HG03175 (cell line): ENCODE results near the gene FDXACB1.

Experiments
- ATAC-seq: cut with Tn5 transposase; IDR thresholded peaks from one replicate; pipeline ENCODE4 v1.9.1; 2021; ENCODE audit warnings: mild to moderate bottlenecking, moderate library complexity; ENCODE audit not compliant: unreplicated experiment

The FDXACB1 gene, protein sequence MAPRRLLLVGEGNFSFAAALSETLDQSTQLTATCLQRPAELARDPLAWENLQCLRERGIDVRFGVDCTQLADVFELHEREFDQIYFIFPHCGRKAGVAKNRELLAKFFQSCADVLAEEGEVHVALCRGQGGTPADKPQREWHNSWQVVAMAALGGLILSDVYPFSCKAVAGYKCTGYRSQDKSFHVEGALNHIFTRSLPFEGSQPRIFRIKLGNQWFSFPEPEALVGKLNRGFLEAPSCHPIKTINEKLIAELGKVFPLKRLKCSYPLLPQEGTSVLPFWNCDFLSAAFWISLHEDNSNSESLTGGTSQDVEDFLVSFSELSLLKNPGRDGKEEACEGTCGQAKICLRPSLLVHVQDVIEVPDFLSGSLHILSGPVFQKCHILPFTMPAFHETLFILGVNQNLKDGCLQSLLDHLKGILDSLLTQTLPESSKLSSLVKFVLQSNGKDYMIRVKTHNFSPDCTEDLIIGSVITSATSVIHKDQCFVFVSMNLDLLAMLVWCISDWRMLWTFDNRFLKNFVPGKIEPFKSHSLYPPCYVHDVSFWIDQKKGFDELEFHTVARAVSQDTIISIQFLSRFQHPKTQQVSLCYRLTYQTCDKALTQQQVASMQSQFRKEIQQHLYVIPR

DNA sequence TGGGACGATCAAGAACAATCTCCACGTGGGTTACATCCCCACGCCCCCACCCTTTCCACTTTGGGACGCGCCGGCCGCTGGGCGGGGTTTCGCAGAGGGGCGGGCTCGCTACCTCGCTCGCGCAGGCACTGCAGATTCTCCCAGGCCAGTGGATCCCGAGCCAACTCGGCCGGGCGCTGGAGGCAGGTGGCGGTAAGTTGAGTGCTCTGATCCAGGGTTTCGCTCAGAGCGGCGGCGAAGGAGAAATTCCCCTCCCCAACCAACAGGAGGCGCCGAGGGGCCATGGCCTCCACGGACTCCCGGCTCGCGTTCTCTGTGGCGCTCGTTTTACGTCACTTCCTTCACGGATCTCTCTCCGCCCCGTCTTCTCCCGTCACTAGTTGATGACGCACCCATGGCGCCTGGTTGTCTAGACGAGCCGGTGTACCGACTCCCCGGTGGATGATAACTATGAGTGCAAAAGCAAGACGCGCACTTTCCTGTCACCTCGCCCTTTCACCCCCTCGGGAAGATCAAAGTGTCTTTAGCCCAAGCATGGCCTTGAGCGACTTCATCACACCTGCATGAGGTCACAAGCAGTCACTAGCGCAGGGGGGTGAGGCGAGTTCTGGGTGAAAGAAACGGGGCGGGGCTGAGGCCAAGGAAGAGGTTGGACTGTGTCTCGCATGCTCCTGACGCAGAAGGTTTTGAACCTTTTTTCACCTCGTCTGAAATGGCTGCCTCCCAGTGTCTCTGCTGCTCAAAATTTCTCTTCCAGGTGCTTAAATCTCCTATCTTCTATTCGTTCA, at the start of gene FDXACB1, which contains the start of gene CFAP68:
Gene FDXACB1 (minus strand): TSS at position 317 of the 788 bp plus-strand sequence. CDS start 33 bp downstream, at position 284.
Gene CFAP68 (plus strand): TSS at position 693 of the 788 bp plus-strand sequence. CDS start 20 bp downstream, at position 713.
- peak; percentile 93 for ATAC-seq

DNA sequence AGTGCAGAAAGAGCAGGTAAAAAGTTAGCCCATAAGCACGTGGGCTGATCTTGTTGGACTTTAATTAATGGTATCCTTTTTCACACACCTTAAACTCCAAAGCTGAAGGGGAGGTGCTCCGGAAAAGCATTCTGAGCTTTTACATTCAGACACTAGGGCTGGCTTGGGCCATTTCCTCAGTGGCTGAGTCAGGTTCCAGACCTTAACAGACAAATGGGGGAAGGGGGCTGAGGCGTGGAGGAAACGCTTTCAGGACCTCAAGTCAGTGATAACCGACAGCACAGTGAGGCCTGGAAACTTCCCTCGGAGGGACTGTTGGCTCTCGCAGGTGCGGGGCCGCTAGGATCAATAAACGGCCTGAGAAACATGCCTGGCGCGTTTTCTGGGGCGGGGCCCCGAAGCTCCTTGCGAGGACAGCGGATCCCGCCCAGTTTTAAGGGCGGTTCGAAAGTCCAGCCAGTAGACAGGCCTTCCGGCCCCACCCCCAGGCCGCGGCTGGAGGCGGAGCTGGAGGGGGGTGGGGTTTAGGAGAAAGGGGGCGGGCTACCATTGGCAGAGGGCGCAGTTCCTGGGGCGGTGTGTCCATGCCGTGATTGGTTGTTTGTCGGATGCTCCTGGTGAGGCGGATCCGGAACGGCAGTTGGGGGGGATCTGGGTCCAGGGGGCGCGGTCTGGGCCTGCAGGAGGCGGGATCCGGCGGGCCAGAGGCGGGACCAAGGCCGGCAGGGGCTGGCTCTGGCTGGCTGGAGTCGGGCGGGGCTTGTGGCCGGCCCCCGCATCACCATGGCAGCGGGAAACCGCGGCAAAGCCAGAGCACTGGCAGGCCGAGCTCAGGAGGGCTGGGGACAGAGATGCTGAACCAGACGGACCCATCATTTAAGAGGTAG, 47.8 kb upstream of the FDXACB1 start:
- ATAC-seq: peak; percentile 92

DNA sequence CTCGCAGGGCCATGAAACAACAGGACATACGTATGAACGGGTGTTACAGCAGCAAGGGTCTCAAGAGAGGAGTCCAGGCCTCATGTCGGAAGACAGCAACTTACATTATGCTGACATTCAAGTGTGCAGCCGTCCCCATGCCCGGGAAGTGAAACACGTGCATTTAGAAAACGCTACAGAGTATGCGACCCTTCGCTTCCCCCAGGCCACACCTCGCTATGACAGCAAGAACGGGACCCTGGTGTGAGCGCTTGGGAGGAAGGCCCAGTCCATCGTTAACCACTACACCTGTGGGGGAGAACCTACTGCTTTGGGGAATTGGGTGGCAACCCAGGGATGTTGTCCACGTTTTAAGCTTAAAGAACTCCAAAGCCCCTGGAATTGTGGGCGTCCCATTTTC, 47.0 kb upstream of the FDXACB1 start:
- ATAC-seq: no peak

DNA sequence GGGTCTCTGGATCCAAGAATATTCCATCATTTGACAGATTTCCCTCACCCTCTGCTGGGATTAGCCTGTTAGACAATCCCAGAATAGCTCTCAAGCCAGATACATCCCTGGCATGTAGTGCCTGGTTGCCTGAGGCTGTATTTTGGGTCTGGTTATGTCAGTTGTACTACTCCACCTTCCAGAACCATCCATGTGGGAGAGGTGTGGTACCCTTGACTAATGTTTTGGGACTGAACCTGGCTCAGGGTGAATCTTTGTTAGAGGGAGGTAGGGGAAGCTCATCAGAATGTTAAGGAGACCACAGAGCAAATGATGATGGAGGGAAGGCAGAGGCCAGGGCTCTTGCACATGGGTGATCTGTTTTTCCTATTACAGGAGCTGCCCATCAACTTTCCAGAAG, 45.0 kb upstream of the FDXACB1 start:
- ATAC-seq: no peak

DNA sequence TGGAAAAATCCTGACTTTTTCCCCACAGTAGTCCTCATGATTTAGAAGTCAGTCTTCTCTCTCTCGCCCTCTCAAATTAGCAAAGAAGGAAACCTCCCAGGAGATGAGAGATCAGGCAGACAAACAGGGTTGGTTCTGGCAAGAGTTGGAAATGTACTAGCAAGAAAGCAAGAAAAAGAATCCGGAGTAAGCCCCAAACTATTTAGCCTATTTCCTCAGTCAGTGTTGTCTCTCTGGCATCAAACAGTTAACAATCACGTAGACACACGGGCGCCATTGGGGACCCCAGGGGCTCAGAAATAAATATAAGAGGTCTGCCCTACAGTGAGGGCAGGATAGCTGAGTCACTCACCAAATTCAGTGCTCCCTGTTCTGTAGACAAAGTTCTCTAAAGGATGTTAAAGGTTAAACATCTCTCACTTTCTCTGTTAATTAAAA, 44.4 kb upstream of the FDXACB1 start:
- no peak for ATAC-seq

DNA sequence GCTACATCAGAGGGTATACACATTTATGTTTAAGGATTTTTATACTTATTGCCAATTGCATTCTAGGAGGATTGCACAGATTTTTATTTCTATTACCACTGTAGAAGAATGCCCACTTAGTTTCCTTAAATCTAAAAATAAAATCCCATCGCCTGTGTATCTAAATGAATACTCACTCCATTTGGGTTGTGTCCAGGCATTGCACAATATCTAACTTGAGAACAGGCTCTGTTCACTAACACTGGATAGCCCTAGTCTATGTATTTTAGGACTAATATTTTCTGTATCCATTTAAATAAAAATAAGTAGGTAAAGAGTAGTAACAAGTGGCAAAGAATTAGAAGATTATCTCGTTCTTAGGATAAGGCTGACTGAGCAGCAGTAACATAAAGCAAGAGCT, 43.8 kb upstream of the FDXACB1 start:
- ATAC-seq: no peak

DNA sequence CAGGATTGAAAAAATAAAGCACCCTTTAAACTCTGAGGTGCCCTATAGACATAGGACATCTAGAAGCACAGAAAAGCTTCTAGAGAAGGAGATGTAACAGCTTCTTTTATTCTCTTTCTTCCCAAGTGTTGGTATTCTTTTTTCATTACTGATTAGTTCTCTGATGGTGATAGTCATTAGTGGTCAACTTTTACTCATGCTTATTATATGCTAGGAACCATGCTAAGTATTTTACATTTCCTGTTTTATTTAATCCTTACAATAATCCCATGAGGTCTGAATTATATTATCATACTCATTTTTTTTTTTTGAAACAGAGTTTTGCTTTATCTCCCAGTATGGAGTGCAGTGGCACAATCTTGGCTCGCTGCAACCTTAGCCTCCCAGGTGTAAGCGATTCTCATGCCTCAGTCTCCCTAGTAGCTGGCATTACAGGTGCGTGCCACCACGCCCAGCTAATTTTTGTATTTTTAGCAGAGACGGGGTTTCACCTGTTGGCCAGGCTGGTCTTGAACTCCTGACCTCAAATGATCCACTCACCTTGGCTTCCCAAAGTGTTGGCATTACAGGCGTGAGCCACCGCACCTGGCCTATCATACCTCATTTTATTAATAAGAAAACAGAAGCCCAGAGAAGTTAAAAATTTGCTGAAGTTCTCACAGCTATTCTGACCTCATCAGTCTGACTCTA, 42.7 kb upstream of the FDXACB1 start:
- ATAC-seq: no peak

DNA sequence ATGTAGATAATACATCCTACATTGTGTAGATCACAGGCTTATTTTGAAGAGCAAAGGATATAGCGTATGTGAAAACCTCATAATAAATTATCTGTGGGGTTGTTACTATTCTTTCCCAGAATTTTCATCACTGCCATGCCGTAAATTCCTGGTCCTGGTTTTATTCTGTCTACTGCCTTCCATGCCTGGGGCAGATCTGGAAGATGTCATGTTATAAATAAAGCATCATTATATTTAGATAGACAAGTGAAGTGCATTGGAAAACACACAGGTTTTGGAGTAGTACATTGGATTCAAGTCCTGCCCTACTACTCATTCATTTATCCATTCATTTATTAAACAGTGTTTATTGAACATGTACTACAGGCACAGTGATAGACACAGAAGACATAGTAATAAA, 41.9 kb upstream of the FDXACB1 start:
- ATAC-seq: no peak

DNA sequence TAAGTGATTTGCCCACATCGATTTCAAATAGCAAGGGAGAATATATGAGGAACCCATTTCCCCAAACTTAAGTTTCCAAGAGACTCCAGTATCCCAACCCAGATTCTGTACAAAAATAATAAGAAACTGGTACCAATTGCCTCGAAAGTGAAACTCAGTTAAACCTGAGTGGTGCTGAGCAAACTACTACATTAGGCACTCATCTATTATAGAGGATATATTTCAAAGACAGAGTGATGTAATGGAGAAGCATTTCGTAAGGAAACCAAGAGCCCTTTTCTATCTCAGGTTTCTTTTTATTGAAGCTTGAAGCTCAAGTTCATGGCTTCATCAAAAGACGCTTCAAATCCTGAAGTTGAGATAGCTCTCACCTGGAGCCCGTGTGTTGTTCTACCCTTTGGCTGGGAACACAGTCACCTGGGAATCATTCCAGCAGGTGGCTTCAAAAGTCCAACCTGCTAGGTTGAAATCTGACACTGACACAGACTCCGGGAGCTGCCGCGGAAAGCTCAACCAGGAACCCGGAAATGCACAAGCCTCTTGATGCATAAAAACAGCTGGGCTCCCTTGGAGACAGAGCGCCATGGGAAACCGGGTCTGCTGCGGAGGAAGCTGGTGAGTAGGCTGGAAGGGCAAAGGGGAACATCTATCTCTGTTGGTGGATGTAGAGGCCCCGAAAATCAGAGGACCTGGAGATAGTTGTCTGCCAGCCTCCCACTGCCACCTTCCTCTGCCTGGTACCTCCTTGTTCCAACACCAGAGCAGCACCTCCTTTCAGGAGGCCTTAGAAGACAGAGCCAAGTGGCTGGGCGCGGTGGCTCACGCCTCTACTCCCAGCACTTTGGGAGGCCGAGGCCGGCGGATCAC, 39.7 kb upstream of the FDXACB1 start, which contains the start of gene C11orf52:
Gene C11orf52 (plus strand): TSS at position 524 of the 867 bp plus-strand sequence. CDS start 60 bp downstream, at position 584.
- ATAC-seq: no peak

DNA sequence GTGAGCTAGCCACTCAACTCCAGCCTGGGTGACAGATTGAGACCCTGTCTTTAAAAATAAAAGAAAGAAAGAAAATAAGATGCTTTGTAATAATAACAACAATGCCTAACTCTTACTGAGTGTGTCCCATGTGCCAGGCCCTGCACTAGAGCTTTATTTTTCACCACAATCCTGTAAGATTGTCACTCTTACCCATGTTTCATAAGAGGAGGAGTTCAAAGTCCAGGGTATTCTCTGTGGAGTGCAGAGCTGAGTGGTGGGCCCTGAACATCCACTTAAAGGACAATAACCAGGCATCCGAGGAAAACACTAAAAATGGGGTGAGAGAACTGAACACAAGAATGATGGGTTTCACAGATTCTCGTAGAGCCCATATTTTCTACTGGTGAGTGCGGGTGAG, 38.8 kb upstream of the FDXACB1 start:
- ATAC-seq: no peak

DNA sequence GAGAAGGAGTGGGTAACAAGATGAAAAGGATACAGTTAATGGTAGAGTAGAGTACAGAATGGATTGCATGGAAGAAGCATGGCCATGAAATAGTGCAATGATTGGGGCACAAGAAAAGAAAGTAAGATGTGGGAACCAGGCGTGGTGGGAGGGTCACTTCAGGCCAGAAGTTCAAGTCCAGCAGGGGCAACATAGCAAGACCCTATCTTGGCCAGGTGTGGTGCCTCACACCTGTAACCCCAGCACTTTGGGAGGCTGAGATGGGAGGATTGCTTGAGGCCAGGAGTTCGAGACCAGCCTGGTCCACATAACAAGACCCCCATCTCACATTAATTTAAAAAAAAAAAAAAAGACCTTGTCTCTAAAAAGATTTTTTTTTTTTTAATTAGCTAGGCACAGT, 38.3 kb upstream of the FDXACB1 start:
- ATAC-seq: no peak

DNA sequence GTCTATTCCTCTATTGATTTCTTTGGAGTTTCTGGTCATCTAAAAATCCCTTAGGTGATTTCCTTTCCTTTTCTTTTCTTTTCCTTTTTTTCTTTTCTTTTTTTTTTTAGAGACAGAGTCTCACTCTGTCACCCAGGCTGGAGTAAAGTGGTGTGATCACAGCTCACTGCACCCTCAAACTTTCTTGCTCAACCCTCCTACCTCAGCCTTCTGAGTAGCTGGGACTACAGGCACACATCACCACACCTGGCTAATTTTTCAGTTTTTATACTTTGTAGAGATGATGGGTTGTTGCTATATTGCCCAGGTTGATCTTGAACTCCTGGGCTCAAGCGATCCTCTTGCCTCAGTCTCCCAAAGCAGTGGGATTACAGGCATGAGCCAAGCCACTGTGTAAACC, 37.8 kb upstream of the FDXACB1 start:
- ATAC-seq: no peak

DNA sequence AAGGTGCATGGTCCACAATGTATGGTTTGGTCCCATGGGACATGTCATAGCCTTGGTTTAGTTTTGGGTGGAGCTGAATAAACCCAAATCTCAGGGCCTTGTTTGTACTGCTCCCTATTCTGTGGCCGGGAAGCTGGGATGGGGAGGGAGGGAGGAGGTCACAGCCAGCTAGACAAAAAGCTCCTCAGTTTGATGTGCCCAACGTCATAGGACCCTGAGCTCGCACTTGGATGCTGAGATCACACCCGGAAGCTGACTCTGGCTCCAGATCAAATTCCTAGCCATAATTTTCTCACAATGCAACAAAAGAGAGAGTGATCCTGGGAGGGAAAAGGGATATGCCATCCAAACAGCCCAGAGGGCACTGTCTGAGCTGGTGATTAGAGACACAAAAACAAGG, 35.0 kb upstream of the FDXACB1 start:
- no peak for ATAC-seq

DNA sequence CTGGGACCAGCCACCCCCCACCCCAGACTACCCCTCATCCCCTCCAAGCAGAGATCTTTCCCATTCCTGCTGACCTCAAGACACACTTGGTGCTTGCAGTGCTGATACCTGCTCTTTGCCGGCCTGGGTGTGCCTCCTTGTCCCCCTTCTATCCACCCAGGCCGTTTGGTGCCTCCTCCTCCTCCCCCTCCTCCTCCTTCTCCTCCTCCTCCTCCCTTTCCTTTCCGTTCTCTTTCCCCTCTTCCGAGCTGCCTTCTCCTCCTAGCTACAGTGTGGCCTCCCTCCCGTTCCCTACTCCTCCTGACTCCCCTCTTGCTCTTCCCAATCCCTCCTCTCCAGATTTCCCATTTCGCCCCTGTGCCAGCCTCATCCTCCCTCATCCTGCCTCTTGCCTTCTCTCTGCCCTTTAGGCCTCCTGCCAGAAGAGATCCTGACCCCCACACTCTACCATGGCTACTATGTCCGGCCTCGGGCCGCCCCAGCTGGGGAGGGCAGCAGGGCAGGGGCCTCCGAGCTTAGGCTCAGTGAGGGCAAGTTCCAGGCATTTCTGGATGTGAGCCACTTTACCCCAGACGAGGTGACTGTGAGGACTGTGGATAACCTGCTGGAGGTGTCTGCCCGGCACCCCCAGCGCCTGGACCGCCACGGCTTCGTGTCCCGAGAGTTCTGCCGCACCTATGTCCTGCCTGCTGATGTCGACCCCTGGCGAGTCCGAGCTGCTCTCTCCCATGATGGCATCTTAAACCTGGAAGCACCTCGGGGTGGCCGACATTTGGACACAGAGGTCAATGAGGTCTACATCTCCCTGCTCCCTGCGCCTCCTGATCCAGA, 34.3 kb upstream of the FDXACB1 start:
- ATAC-seq: no peak

DNA sequence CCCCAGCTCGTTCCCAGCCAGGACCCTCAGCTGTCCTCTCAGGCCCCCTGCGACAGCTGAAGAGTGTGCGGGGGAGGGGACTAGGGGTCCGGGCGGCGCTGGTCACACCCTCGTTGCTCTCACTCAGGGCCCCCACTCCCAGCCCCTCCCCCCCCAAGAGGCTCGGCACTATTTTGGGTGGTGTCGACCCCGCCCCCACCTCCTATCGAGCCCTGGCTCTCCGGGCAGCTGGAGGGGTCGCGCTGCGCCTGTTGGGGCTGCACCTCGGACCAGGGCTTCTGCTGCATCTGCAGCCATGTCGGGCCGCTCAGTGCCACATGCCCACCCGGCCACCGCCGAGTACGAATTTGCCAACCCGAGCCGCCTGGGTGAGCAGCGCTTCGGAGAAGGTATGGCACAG, 33.6 kb upstream of the FDXACB1 start, which contains the start of gene HSPB2:
Gene HSPB2 (plus strand): TSS at position 200 of the 400 bp plus-strand sequence. CDS start 96 bp downstream, at position 296.
- ATAC-seq: no peak

DNA sequence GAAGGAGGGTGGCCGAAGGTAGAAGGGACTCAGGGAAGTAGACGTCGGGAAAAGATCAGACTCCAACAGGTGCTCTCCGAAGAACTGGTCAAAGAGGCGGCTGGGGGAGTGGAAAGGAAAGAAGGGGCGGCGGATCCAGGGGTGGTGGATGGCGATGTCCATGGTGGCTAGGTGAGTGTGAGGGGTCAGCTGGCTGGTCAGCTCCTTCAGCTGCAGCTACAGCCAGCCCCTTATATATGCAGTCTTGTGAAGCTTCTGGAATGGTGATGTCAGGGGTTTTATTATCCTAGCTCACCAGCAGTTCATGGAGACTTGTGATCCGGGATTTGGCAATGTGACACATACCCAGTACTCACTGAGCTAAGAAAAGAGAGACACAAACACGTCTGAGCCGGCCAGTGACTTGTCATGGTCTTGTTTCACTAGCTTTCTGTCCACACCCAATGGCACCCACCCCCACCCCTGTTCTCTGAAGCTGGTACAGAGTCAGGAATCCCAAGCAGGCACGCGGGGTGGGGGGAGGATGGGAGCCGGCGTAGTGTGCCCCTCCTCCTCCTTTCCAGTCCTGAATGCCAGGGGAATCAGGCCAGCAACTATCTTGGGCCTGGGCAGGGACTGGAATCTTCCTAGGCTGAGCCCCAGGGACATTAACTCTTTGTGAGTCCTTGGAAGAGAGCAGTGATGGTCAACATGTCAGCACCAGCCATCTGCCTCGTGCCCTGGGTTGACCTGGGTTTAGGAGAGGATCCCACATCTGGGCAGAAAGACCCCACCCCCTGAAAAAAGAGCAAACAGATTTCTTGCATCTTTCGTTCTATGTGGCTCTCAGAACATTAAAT, 32.8 kb upstream of the FDXACB1 start, which contains the start of gene CRYAB:
Gene CRYAB (minus strand): TSS at position 208 of the 839 bp plus-strand sequence. CDS start 46 bp downstream, at position 162.
- no peak for ATAC-seq
